Stimulated activated CD4-positive, alpha-beta T cell treated with anti-CD3 and anti-CD28 coated beads, TNF-alpha, amount 100 ng/mL, for 1 hour (primary cell): ENCODE measurements around the gene EYS.

Experiments
- DNase-seq, 3 donors: peaks; one replicate each; pipeline ENCODE4 v3.0.0-alpha.2; 2020; ENCODE audit warnings: low read depth in 3 of 3, low spot score in 1 of 3

The EYS gene

DNA sequence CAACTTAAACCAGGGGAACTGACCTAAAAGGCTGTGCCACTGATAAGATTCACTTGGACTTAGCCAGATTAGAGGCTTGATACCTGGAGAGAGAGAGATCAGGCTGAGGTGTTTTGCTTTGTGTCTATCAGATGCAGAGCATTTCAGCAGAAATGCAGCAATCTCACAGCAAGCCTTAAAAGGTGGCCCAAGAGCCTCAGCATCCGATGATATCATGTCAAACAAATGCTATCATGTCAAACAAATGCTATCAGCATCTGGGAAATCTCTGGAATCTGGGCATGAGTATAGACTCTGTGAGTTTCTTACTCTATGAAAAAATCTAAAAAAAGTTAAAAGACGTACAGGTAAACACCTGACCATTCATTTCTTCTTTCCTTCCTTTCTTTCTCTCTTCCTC lies 718.9 kb downstream of the EYS start:
- no peak for DNase-seq

DNA sequence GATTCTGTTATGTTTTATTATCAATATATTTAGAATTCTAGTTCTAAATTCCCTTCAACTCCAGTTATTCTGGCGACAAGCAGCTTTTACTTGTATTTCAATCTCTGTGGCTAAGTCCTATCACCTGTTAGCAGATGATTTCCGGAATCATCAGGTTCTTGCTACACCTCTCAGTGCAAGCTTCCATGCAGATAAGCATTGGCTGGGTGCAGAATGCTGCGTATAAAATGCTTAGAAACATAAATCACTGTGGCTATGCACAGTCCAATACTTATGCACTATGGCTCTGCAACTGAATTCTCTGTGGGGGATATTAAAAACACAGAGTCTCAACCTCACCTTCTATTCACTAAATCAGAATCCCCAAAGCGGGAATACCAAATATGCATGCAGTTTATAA lies 720.0 kb downstream of the EYS start:
- DNase-seq = no peak

DNA sequence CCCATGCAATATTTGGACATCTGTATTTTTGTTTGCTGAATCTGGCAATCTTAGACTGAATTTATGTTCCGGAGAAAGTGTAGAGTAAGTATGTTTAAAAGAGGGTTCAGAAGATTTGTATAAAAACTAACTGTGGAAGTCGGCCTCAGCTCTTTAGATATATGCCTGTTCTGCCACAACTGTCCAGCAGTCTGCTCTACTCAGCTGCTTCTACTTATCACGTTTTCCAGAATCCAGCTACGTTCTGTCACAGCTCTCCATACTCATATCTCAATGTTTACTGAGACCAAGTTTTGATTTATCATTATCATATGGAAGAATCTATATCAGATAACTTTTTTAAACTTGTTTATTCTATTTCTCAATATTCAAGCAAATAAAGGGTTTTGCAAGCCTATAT lies 721.3 kb downstream of the EYS start:
- no peak for DNase-seq

DNA sequence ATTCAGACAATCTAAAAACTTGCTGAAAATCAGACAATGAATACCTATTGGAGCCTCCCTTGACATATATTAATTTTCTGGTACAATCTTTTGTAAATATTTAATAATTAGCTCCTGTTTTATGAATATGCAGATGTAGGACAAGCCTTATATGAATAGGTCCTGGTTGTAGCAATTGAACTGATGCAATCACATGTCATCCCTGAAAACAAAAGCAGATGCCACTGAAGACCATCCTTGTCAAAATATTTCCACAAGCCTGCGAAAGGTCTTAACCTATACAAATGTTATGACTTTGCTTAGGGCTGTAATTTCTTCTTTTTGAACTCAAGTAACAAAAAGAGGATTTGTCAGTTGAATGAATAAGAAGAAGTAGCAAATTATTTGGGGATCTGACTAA lies 722.1 kb downstream of the EYS start:
- DNase-seq = no peak

DNA sequence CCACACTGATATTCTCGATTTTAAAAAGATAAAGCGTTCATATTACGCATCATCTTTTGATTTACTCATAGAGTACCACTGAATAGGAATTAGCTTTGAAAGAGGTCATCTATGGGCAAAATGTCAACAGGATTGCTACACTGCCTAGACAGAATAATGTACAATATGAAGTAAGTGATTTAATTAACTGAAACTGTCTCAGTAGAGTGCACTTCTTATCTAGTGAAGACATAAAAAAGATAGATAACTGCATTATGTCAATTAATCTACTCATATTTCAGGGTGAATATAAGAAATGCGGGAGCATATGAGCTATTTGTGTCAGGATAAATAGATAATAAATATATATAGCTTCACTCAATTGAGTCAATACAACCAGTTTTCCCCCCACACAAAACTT lies 723.9 kb downstream of the EYS start:
- DNase-seq = no peak

DNA sequence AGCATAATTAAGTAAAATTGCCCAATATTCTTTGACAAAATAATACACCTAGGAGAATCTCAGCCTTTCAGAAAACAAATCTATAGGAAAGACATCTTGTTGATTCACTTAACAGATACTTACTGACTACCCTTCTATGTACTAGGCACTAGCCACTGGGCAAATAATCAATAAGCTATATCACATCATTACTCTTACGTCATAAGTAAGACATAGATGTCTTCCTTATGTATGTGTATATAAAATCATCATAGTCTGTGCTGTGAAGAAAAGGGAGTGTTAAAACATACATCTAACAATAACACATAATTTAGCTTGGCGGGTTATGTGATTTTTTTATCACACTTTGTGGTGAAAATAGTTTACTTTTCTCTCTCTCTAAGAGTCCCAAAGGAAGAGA lies 733.9 kb downstream of the EYS start:
- DNase-seq = no peak

DNA sequence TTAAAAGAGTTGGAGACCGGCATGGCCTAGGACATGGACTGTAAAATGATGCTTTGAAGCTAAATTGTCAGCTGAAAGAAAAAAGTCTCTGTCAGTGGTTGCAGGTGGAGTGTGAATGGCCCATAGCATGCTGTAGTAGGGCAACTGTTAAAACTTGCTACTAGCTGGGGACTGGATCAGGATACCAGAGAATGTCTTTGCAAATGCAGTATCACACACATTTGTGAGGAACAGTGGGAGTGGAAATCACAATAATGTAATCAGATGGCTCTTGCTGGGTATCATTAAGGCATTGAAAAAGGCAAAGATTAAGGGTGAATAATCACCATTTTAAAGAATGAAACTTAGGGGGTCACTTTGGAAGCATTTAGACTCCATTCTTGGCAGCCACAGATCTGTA lies 737.9 kb downstream of the EYS start:
- DNase-seq = no peak

DNA sequence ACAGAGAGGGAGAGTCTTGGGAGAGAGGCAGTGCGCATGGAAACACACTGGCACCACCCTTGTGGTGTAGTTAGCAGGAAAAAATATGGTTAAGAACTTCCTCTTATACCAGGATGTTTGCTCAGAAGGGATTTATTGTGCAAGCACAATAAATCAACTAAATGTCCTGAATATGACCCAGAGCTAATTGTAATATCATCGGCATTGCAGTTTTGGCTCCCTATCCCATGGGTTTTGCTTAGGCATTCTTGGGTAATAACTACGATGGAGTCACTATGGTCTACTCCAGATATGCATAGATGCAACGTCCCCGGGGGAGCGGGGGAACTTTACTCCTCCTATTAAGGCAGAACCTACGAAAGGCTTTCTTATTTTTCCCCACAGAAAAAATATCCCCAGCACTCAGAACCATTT lies 751.6 kb downstream of the EYS start:
- no peak for DNase-seq

DNA sequence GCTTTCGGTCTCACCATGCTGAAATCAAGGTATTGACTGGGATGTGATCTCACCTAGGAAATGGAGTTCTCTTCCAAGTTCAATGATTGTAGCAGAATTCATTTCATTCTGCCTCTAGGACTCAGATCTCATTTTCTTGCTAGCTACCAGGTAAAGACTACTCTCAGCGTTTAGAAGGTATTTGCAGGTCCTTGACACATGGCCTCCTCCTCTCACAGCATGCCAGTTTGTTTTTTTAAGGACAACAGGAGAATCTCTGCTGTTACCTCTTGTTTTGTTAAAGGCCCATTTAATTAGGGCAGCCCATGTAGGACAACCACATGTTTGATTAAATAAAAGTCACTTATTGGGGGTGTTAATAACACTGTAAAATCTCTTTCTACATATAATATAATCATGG lies 757.8 kb downstream of the EYS start:
- no peak for DNase-seq

DNA sequence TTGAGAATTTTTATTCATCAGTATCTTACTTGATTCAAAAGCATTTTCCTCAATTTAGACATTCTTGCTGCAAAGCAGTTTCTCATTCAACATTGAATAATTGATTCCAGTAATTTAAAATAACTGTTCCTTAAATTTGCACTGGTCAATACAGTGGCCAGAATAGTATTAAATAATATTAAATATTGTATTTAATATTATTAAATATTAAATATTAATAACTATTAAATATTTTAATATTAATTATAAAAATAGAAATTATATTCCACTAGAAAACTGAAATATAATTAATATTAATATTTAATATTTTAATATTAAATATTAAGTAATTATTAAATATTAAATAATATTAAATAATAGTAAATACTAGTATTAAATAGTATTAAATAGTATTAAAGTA lies 758.8 kb downstream of the EYS start:
- no peak for DNase-seq

DNA sequence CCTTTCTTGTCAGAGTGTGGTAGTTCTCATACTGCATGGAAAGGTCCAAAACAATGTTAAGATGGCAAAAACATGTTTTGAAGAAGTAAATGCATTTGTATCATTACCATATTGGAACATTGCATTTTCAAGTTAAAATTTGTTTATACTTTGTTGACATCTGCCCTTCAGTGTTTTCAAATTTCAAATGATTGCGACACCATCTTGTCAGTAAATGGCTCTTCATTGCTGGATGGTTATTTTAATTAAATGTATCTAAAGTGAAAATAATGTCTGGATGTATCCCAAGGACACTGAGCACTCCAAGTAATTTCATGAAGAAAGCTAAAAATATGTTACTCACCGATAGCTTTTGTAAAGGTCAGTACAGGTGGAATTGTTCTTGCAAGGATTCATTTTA lies 761.6 kb downstream of the EYS start:
- DNase-seq = no peak

DNA sequence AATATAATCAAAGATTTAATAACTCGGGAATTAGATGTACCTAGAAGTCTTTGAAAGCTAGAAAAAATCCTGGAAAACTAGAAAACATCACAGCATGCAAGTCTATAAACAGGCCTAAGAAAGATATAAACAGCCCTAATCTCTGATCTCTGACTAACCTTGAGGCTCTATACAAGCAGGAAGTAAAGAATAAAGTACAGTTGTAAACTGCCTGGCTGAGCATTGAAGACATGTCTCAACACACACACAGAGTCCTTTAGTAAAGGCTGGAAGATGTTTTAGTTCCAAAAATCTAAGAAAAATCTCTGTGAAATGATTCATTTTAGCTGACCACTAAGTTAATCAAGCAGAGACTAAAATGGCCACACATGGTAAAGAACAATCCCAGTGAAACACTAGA lies 774.5 kb downstream of the EYS start:
- no peak for DNase-seq

DNA sequence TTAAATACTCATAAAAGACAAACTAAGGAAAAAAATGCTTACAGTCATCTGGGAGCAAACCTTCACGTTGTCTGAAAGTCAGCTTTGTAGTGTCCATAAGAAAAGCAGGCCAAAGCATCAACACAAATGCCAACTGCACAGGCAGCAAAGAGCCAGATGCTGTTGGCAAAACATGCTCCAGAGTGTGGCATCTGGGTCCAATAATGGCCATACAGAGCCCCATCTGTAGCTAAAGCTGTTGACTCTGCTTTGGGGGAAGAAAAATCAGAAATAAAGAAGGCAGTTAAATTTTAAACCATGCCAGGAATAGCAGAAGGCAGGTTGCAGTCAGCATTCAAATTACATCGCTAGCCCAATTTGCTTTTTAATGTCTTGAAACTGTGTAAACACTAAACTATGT lies 776.3 kb downstream of the EYS start:
- no peak for DNase-seq

DNA sequence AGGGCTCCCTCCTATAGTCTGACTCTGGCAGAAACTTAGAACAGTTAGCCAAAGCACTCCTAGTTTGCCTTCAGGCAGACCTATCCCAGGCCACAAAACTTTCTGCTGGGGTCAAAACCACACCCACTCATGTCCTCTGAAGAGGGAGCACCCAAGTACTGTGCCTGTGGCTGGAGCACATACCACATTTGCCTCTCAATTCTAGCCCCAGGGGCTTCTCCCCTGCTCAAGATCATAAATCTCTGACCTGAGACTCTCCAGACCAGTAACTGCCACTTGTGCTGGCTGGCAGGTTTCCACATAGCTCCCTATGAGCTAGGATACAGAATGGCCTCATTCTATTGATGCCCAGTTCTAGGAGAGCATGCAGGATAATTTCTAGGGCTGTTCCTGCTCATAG lies 781.0 kb downstream of the EYS start:
- DNase-seq = no peak

DNA sequence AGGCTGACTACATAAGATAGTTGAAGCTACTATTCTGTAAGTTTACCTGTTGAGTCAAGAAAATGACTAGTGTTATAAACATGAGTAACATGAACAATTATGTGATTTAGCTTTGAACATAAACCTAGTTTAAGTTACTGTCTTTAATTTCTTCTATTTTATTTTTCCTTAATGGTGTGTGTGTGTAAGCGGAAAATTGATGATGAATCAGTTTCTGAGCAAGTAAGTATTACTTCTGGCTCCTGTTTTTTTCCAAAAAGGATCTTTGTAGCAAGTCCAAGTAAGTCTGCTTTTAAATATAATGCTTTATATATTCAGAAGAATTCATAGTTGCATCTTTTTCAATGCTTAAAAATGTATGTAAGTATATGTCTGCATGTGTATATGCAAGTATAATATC lies 786.8 kb downstream of the EYS start:
- DNase-seq = no peak

DNA sequence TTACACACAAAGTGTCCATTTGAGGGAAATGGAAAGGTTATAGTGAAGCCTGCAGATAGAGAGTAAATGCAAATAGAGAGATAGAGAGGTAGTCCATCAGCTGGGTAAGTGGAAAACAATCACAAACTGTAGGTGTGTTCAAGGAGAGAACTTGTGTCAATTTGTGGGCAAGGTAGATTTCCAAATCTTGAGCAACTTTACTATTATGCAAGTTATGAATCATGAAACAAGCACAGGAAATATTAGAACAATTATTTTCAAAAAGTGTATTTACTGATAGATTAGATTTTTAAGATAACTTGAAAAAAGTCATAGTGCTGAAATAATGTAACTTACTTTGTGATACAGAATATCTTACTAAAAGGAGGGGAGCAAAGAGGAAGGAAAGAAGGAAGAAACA lies 792.9 kb downstream of the EYS start:
- no peak for DNase-seq

DNA sequence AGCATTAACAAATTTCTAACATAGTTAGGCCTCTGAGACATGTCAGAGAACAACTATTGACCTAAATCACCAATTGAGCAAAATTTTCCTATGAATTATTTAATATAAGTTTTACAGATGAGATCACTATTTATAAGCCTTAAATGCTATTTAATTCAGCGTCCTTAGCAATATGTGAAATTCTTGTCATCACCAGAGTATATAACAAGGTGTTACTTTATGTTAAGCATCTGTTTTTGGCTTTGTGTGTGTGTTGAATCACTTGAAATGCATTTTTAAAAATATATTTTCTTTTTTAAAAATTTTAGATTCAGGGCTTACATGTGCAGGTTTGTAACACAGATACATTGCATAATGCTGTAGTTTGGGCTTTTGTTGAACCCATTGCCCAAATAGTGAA lies 794.1 kb downstream of the EYS start:
- no peak for DNase-seq

DNA sequence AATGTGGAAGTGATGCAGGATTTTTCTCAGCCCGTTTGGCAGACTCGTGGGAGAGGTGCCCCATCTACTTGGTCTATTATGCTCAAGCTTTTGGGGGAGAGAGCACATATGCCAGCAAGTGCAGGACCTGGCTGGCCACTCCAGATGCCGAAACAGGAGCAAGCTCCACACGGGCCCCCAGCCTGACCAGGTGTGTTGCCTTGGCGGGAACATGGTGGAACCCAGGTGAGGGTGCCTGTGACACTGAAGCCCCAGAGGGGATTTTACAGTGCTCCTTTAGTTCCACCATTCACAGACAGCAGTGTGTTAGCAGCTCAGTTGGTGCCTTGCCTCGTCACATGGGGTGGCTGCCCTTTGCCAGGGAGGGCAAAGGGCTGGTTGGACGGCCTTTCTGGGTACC lies 798.9 kb downstream of the EYS start:
- no peak for DNase-seq

DNA sequence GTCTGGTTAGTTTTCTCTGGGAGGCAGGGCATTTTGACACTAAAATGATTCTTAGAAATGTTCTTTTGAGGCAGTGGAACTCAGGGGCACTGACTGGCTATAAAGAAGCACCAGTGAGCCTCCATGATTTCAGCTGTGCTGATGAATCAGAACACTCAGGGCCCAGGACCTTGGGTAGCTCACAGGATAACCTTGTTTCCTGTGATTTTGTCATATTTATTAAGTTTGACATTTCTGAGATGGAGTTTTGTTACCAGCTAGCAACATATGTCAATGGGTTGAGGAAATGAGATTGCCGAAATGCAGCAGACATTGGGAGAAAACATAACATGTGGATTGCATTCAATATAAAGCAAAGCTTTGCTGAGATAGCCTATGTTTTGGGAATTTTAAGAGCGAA lies 802.4 kb downstream of the EYS start:
- DNase-seq = no peak

DNA sequence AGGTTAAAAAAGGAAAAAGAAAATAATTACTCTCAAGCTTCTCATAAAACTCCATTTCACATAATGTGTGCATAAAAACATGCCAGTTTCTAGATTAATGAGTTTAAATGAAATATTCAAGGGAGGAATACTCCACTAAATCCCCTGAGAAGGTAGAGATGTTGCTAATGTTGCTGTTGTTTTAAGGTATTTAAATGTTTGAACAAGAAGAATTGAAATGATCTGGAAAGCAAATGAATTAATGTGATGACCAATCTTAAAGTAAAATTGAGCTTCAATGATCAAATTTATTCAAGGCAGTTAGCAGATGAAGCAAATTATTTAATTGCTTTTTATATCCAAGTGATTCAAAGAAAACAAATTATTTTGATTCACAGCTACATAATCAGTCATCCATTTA lies 804.4 kb downstream of the EYS start:
- DNase-seq = no peak

DNA sequence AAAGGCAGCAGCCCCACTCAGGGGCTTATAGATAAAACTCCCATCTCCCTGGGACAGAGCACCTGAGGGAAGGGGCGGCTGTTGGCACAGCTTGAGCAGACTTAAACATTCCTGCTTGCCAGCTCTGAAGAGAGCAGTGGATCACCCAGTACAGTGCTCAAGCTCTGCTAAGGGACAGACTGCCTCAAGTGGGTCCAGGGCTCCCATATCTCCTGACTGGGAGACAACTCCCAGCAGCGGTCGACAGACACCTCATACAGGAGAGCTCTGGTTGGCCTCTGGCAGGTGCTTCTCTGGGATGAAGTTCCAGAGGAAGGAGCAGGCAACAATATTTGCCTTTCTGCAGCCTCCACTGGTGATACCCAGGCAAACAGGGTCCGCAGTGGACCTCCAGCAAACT lies 810.1 kb downstream of the EYS start:
- DNase-seq = no peak

DNA sequence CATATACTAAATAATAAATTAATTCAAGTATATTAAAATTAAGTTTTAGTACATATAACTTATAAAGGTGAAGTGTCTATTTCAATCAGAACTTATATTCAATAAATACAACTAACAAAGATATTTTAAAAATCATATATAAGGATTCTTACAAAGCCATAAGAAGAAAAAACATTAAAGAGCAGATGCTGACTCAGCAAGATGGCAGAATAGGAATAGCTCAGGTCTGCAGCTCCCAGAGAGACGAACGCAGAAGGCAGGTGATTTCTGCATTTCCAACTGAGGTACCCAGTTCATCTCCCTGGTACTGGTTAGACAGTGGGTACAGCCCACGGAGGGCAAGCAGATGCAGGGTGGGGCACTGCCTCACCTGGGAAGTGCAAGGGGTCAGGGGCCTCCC lies 811.1 kb downstream of the EYS start:
- no peak for DNase-seq

DNA sequence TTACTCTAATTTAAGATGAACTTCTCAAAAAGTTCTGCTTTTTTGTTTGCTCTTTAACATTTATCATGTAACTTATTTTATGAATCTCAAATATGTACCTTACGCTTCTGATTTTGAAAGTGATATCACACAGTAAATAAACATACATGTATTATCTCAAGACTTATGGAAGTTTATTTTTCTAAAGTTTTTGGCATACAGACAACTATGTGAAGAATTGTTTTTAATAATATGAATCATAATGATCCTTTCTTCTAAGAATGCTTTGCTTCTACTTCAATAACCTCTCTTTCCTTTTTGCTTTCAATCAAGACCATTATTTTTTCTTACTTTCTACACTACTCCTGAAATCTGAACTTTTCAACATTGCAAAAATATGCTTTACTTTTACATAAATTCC lies 816.4 kb downstream of the EYS start:
- no peak for DNase-seq

DNA sequence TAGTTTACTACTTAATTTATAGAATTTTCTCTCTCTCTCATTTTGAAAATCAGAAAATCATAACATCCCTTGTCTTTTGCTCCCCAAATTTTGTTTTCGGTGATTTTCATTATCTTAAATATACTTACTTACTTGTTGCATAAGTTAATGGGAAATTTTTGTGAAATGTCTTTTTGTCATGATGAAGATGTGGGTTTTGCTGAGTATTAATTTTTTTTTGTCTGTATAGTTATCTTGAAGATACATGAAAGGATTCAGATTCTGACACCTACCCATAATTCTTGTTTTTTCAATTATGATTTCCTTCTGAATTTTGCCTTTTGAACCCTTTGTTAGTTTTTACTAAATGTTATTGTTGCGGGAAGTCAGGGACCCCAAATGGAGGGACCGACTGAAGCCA lies 817.9 kb downstream of the EYS start:
- no peak for DNase-seq

DNA sequence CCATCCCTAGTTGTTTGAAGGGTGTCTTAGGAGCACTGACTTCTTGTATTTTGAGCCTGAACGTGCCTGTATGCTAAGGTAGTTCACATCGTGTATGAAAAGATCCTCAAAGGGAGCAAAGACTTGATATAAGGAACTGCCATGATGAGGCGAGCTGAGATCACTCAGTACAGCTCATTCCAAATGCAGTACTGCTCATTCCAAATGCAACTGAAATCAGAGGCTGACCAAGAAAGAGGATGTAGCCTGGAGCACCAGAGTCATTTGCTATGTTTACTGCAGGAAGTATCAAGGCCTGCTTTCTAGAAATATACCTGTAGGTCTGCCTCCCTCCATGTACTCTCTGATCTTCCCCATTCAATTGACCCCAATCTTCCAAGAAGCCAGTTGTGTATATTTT lies 832.2 kb downstream of the EYS start:
- no peak for DNase-seq
